Measurements from ENCODE around the gene SLC39A3.
"Not testable (repeated sequence)": the region's sequence is repeated elsewhere in the genome, so short reads cannot be mapped to it uniquely, and the experiment has no call there.

SLC39A3 gene

DNA sequence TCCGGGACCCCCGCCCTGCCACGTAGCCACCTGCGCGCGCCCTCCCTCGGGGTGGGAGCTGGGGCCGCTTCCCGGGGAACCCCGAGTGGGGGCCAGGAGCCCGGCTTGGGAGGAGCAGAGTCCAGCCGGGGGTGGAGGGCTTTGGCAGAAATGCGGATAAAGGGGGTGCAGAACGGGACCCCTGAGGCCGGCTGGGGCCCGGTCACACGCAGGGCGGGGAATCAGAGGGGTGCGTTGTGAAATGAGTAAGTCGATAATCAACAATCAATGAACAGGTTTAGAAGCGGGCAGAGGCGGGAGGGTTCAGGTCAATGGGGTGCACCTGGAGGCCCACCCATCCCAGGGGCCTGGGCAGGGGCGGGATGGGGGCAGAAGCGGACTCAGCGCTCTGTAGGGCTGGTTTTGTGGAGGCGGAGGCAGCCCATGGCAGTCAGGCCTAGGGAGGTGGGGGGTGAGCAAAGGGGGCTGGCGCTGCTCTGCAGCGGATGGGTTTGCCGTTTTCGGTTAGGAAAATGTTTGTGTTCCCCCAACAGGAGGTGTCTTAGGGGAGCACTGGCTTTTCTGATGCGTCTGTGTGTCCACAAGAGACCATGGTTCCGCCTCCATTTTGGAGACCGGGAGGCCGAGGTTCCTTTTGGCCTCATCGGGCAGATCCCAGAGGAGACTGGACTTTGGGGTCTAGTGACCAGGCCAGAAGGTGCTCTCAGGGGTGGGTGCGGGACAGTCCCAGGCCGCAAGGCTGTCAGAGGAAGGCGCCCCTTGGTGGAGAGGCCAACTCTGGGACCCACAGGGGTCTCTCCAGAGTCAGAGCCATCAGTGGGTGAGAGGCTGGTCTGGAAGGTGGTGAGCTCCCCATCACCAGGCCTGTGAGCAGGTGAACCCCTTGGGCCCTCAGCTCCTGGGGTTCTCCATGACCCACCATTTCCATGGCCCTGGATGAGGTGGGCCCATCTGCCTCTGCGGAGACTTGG, 18.0 kb downstream of the SLC39A3 start:
- DNase-seq = no peak

DNA sequence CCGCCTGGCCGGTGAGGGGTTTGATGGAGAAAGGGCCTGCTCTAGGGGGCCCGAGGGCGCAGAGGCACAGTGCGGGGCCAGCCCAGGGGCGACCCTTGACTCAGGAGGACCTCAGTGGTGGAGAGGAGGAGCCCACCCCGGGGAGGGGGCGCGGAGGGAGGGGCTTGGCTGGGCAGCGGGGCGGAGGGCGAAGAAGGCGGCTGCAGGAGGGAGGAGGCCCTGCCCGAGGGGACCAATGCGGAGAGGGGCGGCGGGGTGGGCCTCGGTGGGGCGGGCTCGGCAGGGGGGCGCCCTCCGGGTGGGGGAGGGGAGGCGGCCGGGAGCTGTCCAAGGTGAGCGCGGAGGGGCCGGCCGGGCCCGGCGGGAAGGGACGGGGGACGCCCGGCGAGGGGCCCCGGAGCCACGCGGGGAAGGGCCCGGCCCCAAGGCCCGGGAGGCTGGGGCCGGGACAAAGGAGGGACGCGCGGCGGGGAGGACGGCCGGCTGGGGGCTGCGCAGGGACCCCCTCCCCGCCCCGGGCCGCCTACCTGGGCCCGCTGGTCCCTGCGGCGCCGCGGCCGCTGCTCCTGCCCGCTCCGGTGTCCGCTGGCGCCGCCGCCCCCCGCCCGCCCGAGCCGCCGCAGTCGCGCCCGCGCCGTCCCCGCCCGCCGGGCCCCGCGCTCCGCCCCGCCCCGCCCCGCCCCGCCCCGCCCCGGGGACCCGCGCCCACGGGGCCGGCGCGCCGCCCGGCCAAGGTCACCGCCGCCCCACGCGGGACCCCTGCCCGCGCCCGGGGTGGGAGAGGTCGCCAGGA, 18.8 kb downstream of the SLC39A3 start, which contains the start of gene DIRAS1:
Gene DIRAS1 (minus strand): TSS at position 596 of the 793 bp plus-strand sequence. CDS start 3,566 bp downstream, outside the sequence.
- no peak for DNase-seq

DNA sequence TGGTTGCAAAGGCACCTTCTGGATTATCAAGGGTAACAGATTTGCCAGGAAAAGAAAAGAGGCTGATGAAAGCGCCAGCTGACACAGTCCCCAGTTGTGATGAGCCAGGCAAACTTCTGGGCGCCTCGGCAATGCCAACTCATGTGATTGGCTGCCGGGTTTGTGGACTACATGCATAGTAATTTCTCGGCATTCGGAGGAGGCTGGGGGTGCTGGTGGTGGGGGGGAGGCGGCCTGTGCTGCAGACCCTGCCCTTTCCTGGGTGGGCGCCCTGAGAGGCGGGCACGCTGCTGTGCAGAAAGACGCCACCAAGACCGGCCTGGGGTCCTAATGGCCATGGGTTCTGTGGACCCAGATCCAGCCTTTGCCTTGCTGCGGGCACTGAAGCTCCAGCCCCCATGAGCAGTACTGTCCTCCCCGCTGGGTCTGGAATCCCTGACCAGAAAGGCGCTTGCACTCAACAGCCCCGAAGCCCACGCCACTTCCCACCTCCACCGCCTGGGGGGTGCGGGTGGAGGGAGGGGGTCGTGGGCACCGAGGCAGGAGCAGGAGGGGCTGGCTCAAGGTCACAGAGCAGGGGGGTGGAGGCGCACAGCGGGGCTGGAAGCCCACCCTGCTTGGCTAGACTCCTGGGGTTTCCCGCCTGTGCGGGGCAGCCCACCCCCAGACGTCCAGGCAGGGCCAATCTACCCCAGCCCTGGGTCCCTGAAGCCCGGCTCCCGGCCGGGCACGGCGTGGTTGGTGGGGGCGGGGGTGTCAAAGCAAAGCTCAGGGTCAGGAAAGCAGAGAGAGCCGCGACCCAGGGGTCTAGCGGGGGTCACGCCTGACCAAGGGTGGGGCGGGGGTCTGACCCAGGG, 19.7 kb downstream of the SLC39A3 start:
- peak; percentile 36 for DNase-seq

DNA sequence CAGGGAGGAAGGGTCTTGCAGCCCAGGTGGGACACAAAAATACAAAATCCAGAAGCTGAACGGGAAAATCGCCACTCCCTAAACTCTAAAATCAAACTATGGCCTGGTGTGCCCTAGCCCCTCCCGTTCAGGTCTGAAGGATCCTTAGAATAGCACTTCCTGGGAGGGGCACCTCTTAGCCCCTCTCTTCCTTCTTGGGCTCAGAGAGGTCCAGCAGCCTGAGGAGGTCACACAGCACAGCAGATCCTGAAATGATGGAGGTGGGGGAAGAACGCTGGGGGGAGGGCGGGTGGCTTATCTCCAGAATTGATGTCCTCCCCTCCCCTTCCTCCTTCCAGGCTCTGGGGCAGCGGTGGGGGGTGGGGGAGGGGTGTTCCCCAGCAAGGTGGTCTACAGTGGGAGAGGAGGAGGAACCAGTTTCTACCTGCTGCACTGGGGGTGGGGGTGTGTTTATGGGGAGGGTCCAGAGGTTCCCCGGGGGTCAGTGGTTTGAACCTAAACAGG, 20.5 kb downstream of the SLC39A3 start:
- DNase-seq = no peak

DNA sequence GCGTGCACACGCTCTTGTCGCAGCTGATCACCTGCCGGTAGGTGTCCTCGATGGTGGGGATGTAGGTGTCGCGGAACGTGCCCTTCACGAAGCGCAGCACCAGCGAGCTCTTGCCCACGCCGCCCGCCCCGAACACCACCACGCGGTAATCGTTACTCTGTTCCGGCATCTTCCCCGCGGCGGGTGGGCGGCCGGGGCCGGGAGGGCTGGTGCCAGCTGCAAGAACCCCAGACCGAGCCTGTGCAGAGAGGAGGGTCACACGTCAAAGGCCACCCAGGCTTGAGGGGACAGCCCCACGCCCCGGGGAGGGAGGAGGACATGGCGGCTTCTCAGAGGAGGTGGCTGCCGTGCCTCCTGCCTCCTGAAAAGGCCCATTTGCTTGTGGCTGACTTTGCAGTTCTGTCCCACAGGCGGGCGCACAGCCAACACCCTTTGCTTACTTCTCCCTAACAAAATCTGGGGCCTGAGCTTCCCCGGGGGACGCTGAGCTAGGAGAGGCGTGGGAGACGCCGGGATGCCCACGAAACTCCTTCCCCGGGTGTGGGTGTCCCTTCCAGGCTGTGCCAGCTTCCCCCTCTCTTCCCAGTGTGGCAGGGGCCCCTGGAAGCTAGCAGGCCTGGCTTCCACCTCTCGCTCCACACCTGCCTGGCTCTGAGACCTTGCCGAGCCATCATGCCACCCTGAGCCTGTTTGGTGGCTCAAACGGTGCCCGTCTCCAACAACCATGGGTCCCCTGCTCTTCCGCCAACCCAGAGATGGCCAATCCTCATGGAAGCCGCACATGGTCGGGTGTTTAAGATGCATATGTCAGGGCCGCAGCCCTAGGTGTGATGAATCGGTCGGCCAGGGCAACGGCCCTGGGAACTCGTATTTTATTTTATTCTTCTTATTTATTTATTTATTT, 21.9 kb downstream of the SLC39A3 start:
- no peak for DNase-seq

DNA sequence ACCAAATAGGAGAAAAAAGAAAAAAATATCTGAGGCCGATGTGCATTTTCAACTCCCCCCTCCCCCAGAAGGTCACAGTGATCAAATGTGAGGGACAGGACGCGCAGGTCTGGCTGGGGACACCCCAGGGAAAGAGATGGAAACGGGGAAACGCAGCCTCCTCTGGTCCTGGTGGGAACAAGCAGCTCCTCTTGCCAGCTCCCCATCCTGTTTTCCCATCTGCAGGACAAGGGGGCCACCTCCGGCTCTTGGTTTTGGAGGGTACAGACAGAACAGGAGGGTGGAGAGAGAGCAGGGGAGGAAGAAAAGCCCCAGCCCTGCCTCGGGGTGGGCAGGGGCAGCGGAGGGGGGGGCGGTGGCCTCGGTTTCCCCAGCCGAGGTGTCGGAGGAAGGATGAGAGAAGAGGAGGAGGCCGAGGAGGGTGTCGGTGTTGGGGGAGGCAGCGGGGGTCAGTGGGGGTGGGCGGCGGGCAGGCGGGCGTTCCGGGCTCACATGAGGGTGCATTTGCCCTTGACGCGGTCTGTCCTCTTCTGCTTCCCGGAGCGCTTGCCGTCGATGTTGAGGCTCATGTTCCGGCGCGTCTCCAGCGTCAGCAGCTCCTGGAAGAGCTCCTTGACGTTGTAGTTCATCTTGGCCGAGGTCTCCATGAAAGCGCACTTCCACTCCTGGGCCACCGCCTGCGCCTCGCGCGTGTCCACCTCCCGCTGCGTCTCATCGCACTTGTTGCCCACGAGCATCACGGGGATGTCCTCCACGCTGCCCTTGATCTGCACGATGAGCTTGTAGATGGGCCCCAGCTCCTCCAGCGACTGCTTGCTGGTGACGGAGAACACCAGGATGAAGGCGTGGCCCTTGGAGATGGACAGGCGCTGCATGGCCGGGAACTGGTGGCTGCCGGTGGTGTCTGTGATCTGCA, 22.8 kb downstream of the SLC39A3 start:
- DNase-seq = no peak

DNA sequence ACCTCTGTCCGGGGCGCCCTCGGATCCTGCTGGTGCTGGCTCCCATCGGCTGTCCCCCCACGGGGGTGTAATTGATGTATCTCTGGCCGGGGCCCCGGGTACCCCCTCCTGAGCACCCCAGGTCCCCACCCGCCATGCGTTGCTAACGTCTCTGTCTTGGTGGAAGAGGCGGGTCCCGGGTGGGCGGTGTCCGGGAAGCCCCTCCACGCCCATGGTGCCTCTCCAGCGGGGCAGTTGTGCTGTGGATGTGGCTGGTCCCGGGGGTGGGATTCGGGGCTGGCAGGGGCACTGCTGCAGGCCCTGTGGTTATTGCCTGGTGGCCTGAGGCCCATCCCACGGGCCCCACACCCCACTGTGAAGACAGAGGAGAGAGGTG, 23.6 kb downstream of the SLC39A3 start:
- no peak for DNase-seq

DNA sequence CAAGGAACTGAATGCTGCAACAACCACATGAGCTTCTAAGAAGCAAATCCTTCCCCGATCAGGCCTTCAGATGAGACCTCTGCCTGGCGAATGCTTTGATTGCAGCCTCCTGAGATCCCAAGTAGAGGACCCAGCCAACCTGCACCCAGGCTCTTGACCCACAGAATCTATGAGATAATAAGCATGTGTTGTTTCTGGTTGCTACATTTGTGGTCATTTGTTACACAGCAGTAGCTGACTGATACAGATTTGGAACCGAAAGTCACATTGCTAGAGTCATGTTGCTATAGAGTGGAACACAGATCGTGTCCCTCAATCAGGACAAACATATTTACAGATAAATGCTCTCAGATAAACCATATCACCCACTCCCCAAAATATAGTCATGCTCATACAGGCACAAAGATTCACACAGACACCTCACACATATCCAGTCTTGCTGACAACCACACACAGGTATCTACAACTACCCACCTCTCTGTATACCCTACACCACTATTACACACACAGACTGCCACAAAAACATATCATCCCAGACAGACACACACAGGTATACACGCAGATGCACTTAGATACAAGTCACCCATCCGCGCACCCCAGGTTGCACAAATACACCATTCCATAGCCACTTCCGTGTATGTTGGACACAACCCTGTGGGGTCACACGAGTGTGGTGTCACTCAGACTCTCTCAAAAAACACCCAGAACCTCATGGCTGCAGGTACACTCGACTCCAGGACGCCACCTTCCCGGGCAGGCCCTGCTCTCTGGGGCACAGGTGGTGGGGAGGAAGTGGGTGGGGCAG, 24.1 kb downstream of the SLC39A3 start:
- DNase-seq = no peak

DNA sequence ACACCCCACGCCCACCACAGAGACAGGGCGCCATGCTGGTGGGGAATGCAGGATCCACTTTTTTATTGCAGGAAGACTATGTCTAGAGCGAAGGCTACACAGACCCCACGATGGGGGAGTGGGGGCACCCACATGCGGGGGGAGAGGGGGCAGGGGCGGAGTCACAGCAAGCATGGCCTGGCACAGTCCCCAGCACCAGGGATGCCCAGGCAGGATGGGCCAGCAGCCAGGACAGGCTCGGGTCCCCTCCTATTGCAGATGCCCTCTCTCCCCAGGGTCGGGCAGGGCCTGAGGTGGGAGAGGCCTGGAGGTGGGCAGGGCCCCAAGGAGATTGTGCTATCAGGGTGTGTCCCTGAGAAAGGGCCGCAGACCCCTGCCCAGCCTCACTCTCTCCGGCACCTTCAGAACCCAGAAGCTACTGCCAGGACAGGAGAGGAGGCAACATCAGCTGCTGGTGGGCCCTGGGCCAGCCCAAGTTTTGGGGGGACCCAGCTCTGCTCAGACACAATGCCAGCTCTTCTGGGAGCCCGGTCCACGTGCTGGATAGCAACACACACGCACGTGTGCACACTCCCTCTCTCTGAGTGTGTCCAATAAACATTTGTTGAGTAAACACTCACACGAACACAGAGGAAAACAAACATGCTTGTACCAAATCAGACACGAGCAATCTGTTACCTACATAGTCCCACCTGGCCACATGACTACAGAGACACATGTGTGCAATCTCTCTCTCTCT, 25.1 kb downstream of the SLC39A3 start:
- no peak for DNase-seq

DNA sequence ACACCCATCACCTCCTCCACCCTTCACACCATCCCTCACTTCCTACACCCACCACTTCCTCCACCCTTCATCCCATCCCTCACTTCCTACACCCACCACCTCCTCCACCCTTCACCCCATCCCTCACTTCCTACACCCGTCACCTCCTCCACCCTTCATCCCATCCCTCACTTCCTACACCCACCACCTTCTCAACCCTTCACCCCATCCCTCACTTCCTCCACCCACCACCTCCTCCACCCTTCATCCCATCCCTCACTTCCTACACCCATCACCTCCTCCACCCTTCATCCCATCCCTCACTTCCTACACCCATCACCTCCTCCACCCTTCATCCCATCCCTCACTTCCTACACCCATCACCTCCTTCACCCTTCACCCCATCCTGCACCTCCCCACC, 25.7 kb downstream of the SLC39A3 start:
- not testable (repeated sequence) for DNase-seq

DNA sequence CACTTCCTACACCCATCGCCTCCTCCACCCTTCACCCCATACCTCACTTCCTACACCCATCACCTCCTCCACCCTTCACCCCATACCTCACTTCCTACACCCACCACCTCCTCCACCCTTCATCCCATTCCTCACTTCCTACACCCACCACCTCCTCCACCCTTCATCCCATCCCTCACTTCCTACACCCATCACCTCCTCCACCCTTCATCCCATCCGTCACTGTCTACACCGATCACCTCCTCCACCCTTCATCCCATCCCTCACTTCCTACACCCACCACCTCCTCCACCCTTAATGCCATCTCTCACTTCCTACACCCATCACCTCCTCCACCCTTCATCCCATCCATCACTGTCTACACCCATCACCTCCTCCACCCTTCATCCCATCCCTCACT, 26.6 kb downstream of the SLC39A3 start:
- not testable (repeated sequence) for DNase-seq

DNA sequence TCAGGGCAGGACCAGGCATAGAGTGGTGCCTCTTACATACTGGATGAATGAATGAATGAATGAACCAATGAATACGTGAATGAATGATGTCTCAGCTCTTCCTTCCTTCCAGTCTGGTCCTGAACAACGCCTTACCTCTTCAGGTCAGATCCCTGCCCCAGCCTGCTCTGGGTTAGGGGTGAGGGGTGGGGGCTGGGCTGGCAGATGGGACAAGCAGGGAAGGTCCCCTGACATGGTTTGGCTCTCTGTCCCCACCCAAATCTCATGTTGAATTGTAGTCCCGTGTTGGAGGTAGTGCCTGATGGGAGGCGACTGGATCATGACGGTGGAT, 28.0 kb downstream of the SLC39A3 start:
- no peak for DNase-seq

DNA sequence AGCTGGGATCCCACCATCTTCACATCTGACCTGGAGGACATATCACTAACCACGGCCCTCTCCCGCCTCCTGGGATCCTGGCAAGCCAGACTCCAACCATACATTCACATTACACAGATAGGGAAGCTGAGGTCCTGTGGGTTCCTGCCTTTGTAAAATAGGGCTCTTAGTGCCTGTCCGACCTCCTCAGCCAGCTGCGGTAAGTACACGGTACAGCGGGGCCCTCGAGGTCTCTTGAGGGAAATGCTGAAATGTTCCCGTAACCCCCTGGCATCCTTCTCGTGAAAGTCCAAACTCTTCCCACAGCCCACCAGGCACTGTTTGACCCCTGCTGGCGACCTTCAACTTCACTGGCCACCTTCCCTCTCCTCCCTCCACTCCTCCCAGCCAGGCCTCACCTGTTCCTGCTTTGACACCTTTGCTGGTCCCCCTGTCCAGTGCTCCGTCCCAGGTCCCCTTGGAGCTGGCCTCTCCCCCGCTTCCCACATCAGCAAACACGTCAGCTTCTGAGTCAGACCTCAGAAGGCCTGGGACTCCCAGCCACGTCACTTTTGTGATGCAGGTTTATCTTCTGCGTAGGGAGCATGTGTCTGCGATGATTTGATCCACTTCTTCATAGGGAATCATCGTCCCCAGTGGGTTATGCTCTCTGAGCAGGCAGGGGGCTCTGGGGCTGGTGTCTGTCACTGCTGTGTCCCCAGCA, 28.5 kb downstream of the SLC39A3 start:
- DNase-seq = no peak

DNA sequence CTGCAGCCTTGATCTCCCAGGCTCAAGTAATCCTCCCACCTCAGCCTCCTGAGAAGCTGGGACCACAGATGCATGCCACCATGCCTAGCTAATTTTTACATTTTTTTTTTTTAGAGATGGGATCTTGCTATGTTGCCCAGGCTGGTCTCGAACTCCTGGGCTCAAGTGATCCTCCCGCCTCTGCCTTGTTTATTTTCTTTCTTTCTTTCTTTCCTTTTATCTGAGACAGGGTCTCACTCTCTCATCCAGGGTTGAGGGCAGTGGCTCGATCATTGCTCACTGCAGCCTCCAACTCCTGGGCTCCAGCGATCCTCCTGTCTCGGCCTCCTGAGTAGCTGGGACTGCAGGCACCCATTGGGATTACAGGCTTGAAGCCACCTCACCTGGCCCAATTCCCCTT, 33.6 kb downstream of the SLC39A3 start:
- no peak for DNase-seq

DNA sequence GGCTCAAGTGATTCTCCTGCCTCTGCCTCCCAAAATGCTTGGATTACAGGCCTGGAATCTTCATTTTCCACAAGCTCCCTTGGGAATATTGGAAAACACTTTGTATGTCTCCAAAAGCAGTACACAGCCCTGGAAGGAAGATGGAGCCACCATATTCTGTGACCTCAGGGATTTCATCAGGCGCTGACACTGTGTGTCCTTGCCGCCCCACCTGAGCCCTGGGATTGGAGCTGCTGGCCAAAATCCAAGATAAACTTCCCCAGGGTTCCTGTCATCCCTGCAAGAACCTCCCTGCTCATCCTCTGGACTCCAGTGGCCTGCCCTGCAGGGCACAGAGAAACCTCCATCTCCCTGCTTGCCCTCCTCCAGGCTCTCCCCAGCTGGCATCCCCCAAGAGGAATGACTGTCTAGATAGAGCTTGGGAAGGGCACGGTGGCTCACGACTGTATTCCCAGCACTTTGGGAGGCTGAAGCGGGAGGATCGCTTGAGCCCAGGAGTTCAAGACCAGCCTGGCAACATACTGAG, 36.1 kb downstream of the SLC39A3 start:
- no peak for DNase-seq

DNA sequence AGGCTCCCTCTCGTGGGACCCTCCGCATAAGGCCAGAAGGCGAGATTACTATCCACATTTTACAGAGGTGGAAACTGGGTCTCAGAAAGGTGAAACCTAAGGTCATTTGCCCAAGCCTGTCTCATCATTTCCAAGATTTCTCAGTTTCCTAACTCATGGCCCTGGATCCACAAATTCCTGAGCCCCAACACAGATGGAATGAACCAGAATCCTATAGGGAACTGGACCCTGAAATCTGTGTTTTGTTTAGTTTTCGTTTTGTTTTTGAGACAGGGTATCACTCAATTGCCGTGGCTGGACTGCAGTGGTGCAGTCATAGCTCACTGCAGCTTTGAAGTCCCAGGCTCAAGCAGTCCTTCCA, 36.8 kb downstream of the SLC39A3 start:
- no peak for DNase-seq

DNA sequence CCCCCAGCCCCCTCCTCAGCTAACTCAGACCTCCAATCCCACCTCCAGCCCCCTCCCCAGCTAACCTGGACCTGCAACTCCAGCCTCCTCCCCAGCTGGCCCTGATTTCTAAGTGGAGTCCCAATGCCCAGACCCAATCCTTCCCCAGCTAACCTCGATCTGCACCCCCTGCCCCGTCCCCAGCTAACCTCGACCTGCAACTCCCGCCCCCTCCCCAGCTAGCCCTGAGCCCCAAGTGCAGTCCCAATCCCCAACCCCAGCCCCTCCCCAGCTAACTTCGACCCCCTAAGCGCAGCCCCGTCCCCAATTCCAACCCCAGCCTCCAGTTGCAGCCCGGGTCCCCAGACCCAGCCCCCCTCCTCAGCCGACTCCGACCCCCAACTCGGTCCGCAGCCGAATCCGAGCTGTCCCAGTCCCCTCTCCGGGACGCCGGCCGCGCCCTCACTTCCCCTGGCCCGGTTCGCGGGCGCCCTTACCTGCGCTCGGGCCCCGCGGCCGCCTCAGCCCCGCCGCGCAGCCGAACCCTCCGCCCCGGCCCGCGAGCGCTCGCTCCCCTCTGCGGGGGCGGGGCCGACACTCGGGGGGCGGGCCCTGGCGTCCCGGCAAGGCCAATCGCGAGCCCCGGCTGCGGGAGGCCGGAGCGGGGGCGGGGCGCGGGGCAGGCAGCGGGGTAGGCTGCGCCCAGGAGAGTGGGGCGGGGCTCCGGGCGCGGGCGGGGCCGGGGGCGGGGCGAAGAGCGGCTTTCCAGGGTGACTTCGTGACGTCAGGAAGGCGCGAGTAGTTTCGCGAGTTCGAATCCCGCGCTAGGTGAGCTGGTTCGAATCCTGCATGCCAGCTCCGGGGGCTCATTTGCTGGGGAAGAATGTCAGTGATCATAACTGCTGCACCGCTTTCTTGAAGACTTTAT, 37.4 kb downstream of the SLC39A3 start, which contains the start of gene GNG7:
Gene GNG7 (minus strand): TSS at position 525 of the 907 bp plus-strand sequence. CDS start 182,006 bp downstream, outside the sequence.
- peak; percentile 96 for DNase-seq
